ENCODE data around the gene PHACTR3.

Gene PHACTR3

GRCh38 chr20:59614714-59615113 lies 10.4 kb downstream of the PHACTR3 start:
- H3K27ac ChIP-seq (ENCODE audit: low read depth, low read length, poor library complexity, severe bottlenecking), result no peak overlapping the region
- H3K4me3 ChIP-seq (ENCODE audit: low read depth, low read length, poor library complexity, severe bottlenecking), result no peak overlapping the region
- H3K4me1 ChIP-seq (ENCODE audit: insufficient read depth, low read length, severe bottlenecking), result no peaks in the 10 kb centered on the region
- H3K9me2 ChIP-seq (ENCODE audit: low read depth, low read length), result no peaks in the 10 kb centered on the region
- TF ChIP-seq, protein P1, sequence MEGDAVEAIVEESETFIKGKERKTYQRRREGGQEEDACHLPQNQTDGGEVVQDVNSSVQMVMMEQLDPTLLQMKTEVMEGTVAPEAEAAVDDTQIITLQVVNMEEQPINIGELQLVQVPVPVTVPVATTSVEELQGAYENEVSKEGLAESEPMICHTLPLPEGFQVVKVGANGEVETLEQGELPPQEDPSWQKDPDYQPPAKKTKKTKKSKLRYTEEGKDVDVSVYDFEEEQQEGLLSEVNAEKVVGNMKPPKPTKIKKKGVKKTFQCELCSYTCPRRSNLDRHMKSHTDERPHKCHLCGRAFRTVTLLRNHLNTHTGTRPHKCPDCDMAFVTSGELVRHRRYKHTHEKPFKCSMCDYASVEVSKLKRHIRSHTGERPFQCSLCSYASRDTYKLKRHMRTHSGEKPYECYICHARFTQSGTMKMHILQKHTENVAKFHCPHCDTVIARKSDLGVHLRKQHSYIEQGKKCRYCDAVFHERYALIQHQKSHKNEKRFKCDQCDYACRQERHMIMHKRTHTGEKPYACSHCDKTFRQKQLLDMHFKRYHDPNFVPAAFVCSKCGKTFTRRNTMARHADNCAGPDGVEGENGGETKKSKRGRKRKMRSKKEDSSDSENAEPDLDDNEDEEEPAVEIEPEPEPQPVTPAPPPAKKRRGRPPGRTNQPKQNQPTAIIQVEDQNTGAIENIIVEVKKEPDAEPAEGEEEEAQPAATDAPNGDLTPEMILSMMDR (IDR thresholded peaks at IDR 0.05; ENCODE audit: low read length), result no peak
- TF ChIP-seq EZH2 (IDR thresholded peaks at IDR 0.05; ENCODE audit: borderline replicate concordance, low read length), result no peak
- H4K20me1 ChIP-seq (ENCODE audit: insufficient read depth, low read length), result no peaks in the 10 kb centered on the region
- H3K79me2 ChIP-seq (ENCODE audit: insufficient read depth, low read length), result no peaks in the 10 kb centered on the region
- no peaks in the 10 kb centered on the region for H3K9me3 ChIP-seq (ENCODE audit: low read length)
- H3K4me2 ChIP-seq (ENCODE audit: low read length), result no peak overlapping the region
- H3K27me3 ChIP-seq (ENCODE audit: insufficient read depth, low read length), result no peaks in the 10 kb centered on the region
- H3K36me3 ChIP-seq (ENCODE audit: insufficient read depth, low read length), result no peaks in the 10 kb centered on the region
- H3K9ac ChIP-seq (ENCODE audit: low read length), result no peak overlapping the region
- H3F3A ChIP-seq (ENCODE audit: insufficient read depth, low read length), result no peaks in the 10 kb centered on the region
- no peak overlapping the region for H2AFZ ChIP-seq (ENCODE audit: low read length)

GRCh38 chr20:59616306-59616705 lies 12.0 kb downstream of the PHACTR3 start:
- Histone ChIP-seq H3K9me3 (ENCODE audit: low read length) (no peaks in the 10 kb centered on the region), H4K20me1 (ENCODE audit: insufficient read depth, low read length) (no peaks in the 10 kb centered on the region), H3K4me1 (ENCODE audit: insufficient read depth, low read length, severe bottlenecking) (no peaks in the 10 kb centered on the region), H3K27me3 (ENCODE audit: insufficient read depth, low read length) (no peaks in the 10 kb centered on the region; the same call in 1 of the 2 replicates), H3K4me2 (ENCODE audit: low read length) (no peak overlapping the region), H3K27ac (ENCODE audit: low read depth, low read length, poor library complexity, severe bottlenecking) (no peak overlapping the region), H2AFZ (ENCODE audit: low read length) (no peak overlapping the region), H3K9me2 (ENCODE audit: low read depth, low read length) (no peaks in the 10 kb centered on the region), H3K36me3 (ENCODE audit: insufficient read depth, low read length) (no peaks in the 10 kb centered on the region), H3K79me2 (ENCODE audit: insufficient read depth, low read length) (no peaks in the 10 kb centered on the region), H3K9ac (ENCODE audit: low read length) (no peak overlapping the region), H3K4me3 (ENCODE audit: low read depth, low read length, poor library complexity, severe bottlenecking) (no peak overlapping the region), H3F3A (ENCODE audit: insufficient read depth, low read length) (no peaks in the 10 kb centered on the region)
- TF ChIP-seq, protein P1 (IDR thresholded peaks at IDR 0.05; ENCODE audit: low read length), result no peak
- TF ChIP-seq EZH2 (IDR thresholded peaks at IDR 0.05; ENCODE audit: borderline replicate concordance, low read length), result no peak

- Histone ChIP-seq H3K4me1 (ENCODE audit: insufficient read depth, low read length, severe bottlenecking) (no peaks in the 10 kb centered on the region), H3K27ac (ENCODE audit: low read depth, low read length, poor library complexity, severe bottlenecking) (no peak overlapping the region), H2AFZ (ENCODE audit: low read length) (no peak overlapping the region), H3K9ac (ENCODE audit: low read length) (no peak overlapping the region), H3K36me3 (ENCODE audit: insufficient read depth, low read length) (no peaks in the 10 kb centered on the region), H3K79me2 (ENCODE audit: insufficient read depth, low read length) (no peaks in the 10 kb centered on the region), H3K4me3 (ENCODE audit: low read depth, low read length, poor library complexity, severe bottlenecking) (no peak overlapping the region), H4K20me1 (ENCODE audit: insufficient read depth, low read length) (no peaks in the 10 kb centered on the region), H3F3A (ENCODE audit: insufficient read depth, low read length) (no peaks in the 10 kb centered on the region), H3K27me3 (ENCODE audit: insufficient read depth, low read length) (no peaks in the 10 kb centered on the region; the same call in 1 of the 2 replicates), H3K4me2 (ENCODE audit: low read length) (no peak overlapping the region), H3K9me2 (ENCODE audit: low read depth, low read length) (no peaks in the 10 kb centered on the region), H3K9me3 (ENCODE audit: low read length) (no peaks in the 10 kb centered on the region)
- TF ChIP-seq, protein P1 (IDR thresholded peaks at IDR 0.05; ENCODE audit: low read length), result no peak
- TF ChIP-seq EZH2 (IDR thresholded peaks at IDR 0.05; ENCODE audit: borderline replicate concordance, low read length), result no peak
These were observed 12.9 kb downstream of the PHACTR3 start for GRCh38 chr20:59617221-59617620.

Measured in OCI-LY1 (cell line).